Large intestine (tissue), 3 donors: ENCODE data around the gene STRN. TPM values are rescaled to one million over a fixed set of nuclear protein-coding genes. Genes with fewer than 3 reads are reported as not detected.
"Not testable (repeated sequence)": the region's sequence is repeated elsewhere in the genome, so short reads cannot be mapped to it uniquely, and the experiment has no call there.

Experiments used
- DNase-seq, 2 donors: peaks; one replicate each; pipeline versions ENCODE4 v3.0.0 to v3.0.0-alpha.2; 2013
- H3K27ac ChIP-seq: one replicate; pipeline ENCODE4 v1.5.1; 2013; ENCODE audit warnings: low read length
- H3K27me3 ChIP-seq: 2 replicates; pipeline ENCODE4 v1.6.1; 2013; ENCODE audit warnings: low read length; ENCODE audit not compliant: control insufficient read depth, insufficient read depth
- H3K36me3 ChIP-seq: 2 replicates; pipeline ENCODE4 v1.6.1; 2013; ENCODE audit warnings: low read length; ENCODE audit not compliant: control insufficient read depth, insufficient read depth
- H3K4me1 ChIP-seq: one replicate; pipeline ENCODE4 v1.6.1; 2013; ENCODE audit warnings: low read length; ENCODE audit not compliant: control insufficient read depth, insufficient read depth
- H3K4me3 ChIP-seq: one replicate; pipeline ENCODE4 v1.5.1; 2013; ENCODE audit warnings: low read length
- H3K9me3 ChIP-seq: one replicate; pipeline ENCODE4 v1.6.1; 2013; ENCODE audit warnings: mild to moderate bottlenecking, low read depth, low read length, moderate library complexity; ENCODE audit not compliant: control insufficient read depth
- WGBS: methylation state at CpG from one replicate; pipeline ENCODE4 v1.1.5; 2013; ENCODE audit warnings: low lambda C conversion rate; ENCODE audit not compliant: insufficient coverage; 5-methylcytosine and 5-hydroxymethylcytosine counted together
- polyA plus RNA-seq: library from polyadenylated mRNA; unstranded; fragments of 120-200 nt; gene quantifications from one replicate; pipeline ENCODE4 v1.2.1, GENCODE V29; 2013

The STRN gene
- polyA plus RNA-seq, 1 donor, result 15.6 TPM

- H3K9me3 ChIP-seq, H3K36me3 ChIP-seq, H3K4me3 ChIP-seq, H3K27me3 ChIP-seq, H3K4me1 ChIP-seq, DNase-seq, H3K27ac ChIP-seq: not testable (repeated sequence)
These were observed 29.8 kb downstream of the STRN start for GRCh38 chr2:36936526-36936925.

- WGBS, result no CpG with 5 or more reads among the region's 6 CpGs
- not testable (repeated sequence) for H3K36me3 ChIP-seq, H3K27me3 ChIP-seq, H3K4me1 ChIP-seq, H3K4me3 ChIP-seq, H3K27ac ChIP-seq, DNase-seq, H3K9me3 ChIP-seq
These were observed 34.6 kb downstream of the STRN start for GRCh38 chr2:36931688-36932087.

- H3K4me3 ChIP-seq, DNase-seq, H3K9me3 ChIP-seq, H3K4me1 ChIP-seq, H3K27me3 ChIP-seq, H3K36me3 ChIP-seq, H3K27ac ChIP-seq: not testable (repeated sequence)
- 90% methylated on average over 2 of the region's 7 CpGs for WGBS
These were observed 35.4 kb downstream of the STRN start for GRCh38 chr2:36930787-36931410.

GRCh38 chr2:36926175-36927132 is 39.9 kb downstream of the STRN start:
- H3K27me3 ChIP-seq, H3K27ac ChIP-seq, H3K36me3 ChIP-seq, H3K9me3 ChIP-seq, H3K4me1 ChIP-seq, H3K4me3 ChIP-seq: not testable (repeated sequence)
- WGBS, result 64% methylated on average over 3 of the region's 5 CpGs
- DNase-seq, result peak in 1 of 2 donors; percentile 10

GRCh38 chr2:36922629-36923028 is 43.7 kb downstream of the STRN start:
- not testable (repeated sequence) for H3K36me3 ChIP-seq, H3K4me3 ChIP-seq, H3K4me1 ChIP-seq, H3K27ac ChIP-seq, DNase-seq, H3K27me3 ChIP-seq, H3K9me3 ChIP-seq
- WGBS, result no CpG with 5 or more reads among the region's 10 CpGs

- WGBS, result no CpG with 5 or more reads among the region's 3 CpGs
- no peaks in the 10 kb centered on the region for H3K4me1 ChIP-seq
- no peaks in the 10 kb centered on the region for H3K36me3 ChIP-seq
- DNase-seq, result no peak
- H3K27me3 ChIP-seq, result no peaks in the 10 kb centered on the region
- no peak overlapping the region for H3K27ac ChIP-seq
- no peak overlapping the region for H3K4me3 ChIP-seq
- H3K9me3 ChIP-seq, result no peaks in the 10 kb centered on the region
These were observed 44.4 kb downstream of the STRN start for GRCh38 chr2:36921984-36922383.

GRCh38 chr2:36919041-36919837 is 47.1 kb downstream of the STRN start:
- no peaks in the 10 kb centered on the region for H3K27me3 ChIP-seq
- H3K4me3 ChIP-seq, result no peak overlapping the region
- H3K4me1 ChIP-seq, result peaks cover 6% of the 10 kb centered on the region
- no peak overlapping the region for H3K27ac ChIP-seq
- no peaks in the 10 kb centered on the region for H3K9me3 ChIP-seq
- 83% methylated on average over 5 of the region's 7 CpGs for WGBS
- no peak for DNase-seq
- H3K36me3 ChIP-seq, result peaks cover 3% of the 10 kb centered on the region

- DNase-seq, result no peak
- no peaks in the 10 kb centered on the region for H3K27me3 ChIP-seq
- peaks cover 6% of the 10 kb centered on the region for H3K36me3 ChIP-seq
- H3K4me1 ChIP-seq, result peaks cover 6% of the 10 kb centered on the region
- no peak overlapping the region for H3K4me3 ChIP-seq
- H3K9me3 ChIP-seq, result no peaks in the 10 kb centered on the region
- no peak overlapping the region for H3K27ac ChIP-seq
These were observed 48.0 kb downstream of the STRN start for GRCh38 chr2:36918307-36918706.

GRCh38 chr2:36915627-36916026 is 50.7 kb downstream of the STRN start:
- Histone ChIP-seq H3K9me3 (no peaks in the 10 kb centered on the region), H3K4me1 (peaks cover 6% of the 10 kb centered on the region), H3K4me3 (no peak overlapping the region), H3K36me3 (peaks cover 10% of the 10 kb centered on the region), H3K27ac (peak overlapping the region; percentile 17), H3K27me3 (no peaks in the 10 kb centered on the region)
- no CpG with 5 or more reads among the region's 1 CpG for WGBS
- peak; percentile 50 to 79 for DNase-seq

GRCh38 chr2:36912695-36913094 is 53.6 kb downstream of the STRN start:
- H3K4me1 ChIP-seq, result peaks cover 6% of the 10 kb centered on the region
- no peaks in the 10 kb centered on the region for H3K27me3 ChIP-seq
- no peaks in the 10 kb centered on the region for H3K9me3 ChIP-seq
- DNase-seq, result no peak
- H3K4me3 ChIP-seq, result no peak overlapping the region
- no peak overlapping the region for H3K27ac ChIP-seq
- H3K36me3 ChIP-seq, result peaks cover 10% of the 10 kb centered on the region
